ENCODE results near the gene SNX9. TPM values are rescaled to one million over a fixed set of nuclear protein-coding genes. Genes with fewer than 3 reads are reported as not detected.

SNX9 gene
- total and polyA plus RNA-seq, 2 of the 4 experiments (the other 2 are of a cell fraction), result 35.3 to 41.2 TPM

DNA sequence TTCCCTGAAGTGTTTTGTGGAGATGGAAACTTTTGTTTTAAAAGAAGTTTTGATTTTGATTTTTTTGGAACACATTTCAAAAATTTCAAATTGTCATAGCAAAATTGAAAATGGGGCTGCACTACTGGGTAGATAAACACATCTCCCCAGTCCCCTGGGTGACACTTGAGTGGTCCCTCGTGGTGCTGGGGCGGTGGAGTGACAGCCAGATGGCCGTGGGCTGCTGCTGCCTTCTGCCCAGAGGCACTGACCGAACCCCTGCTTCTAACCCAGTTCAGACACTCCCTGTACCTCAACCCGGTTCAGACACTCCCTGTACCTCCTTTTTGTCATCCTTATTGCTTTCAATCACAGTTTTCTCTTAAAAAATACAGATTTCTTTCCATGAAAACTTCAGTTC, 88.7 kb downstream of the SNX9 start:
- H3K23ac ChIP-seq (ENCODE audit: low read depth, low read length), result peak overlapping the region; percentile 82; the same call in 1 of the 2 replicates
- BruUV-seq (replicated peaks), result no TSS peak
- peak overlapping the region; percentile 77; the same call in 1 of the 2 replicates for H3K27ac ChIP-seq (ENCODE audit: insufficient read depth, low read length)
- H3K14ac ChIP-seq (replicated peaks; ENCODE audit: low read depth, low read length), result peak overlapping the region; percentile 85
- no peaks in the 10 kb centered on the region for H3K9me3 ChIP-seq (ENCODE audit: control insufficient read depth, insufficient read depth, low read length)
- no peak overlapping the region for H2BK20ac ChIP-seq (ENCODE audit: low read depth, low read length)
- peaks cover 14% of the 10 kb centered on the region; the same call in 1 of the 2 replicates for H4K20me1 ChIP-seq (ENCODE audit: insufficient read depth, low read length)
- POLR2A ChIA-PET (ENCODE audit: unreplicated experiment), result no interaction called here
- no peak overlapping the region for H2AK9ac ChIP-seq (replicated peaks; ENCODE audit: low read depth, low read length, poor library complexity)
- peak overlapping the region; percentile 68 for H3K4me2 ChIP-seq (ENCODE audit: low read depth, low read length)
- no peak overlapping the region for H3K56ac ChIP-seq (ENCODE audit: extremely low read depth, insufficient read depth, low read length)
- TF ChIP-seq CHD1 (IDR thresholded peaks at IDR 0.05; ENCODE audit: low read depth, low read length) (no peak), CEBPB (IDR thresholded peaks at IDR 0.05; ENCODE audit: low read depth, low read length) (no peak), MAFK (IDR thresholded peaks at IDR 0.05; ENCODE audit: low read depth, low read length) (no peak), BHLHE40 (IDR thresholded peaks at IDR 0.05; ENCODE audit: low read depth, low read length) (no peak), NFE2L2 (IDR thresholded peaks at IDR 0.05; ENCODE audit: low read depth, low read length) (no peak), FOS (IDR thresholded peaks at IDR 0.05; ENCODE audit: low read depth, low read length) (no peak), MXI1 (IDR thresholded peaks at IDR 0.05; ENCODE audit: borderline replicate concordance, low read depth, low read length) (no peak), POLR2A (IDR thresholded peaks at IDR 0.05; ENCODE audit: low read depth, low read length) (no peak)
- TF ChIP-seq, protein P1, sequence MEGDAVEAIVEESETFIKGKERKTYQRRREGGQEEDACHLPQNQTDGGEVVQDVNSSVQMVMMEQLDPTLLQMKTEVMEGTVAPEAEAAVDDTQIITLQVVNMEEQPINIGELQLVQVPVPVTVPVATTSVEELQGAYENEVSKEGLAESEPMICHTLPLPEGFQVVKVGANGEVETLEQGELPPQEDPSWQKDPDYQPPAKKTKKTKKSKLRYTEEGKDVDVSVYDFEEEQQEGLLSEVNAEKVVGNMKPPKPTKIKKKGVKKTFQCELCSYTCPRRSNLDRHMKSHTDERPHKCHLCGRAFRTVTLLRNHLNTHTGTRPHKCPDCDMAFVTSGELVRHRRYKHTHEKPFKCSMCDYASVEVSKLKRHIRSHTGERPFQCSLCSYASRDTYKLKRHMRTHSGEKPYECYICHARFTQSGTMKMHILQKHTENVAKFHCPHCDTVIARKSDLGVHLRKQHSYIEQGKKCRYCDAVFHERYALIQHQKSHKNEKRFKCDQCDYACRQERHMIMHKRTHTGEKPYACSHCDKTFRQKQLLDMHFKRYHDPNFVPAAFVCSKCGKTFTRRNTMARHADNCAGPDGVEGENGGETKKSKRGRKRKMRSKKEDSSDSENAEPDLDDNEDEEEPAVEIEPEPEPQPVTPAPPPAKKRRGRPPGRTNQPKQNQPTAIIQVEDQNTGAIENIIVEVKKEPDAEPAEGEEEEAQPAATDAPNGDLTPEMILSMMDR (conservative IDR thresholded peaks at IDR 0.05; ENCODE audit: low read depth, low read length), result no peak
- no peak overlapping the region for H3K4me3 ChIP-seq (ENCODE audit: insufficient read depth, low read depth, low read length)
- H3K9ac ChIP-seq (ENCODE audit: low read depth, low read length), result peak overlapping the region; percentile 55
- peak overlapping the region in 1 of 2 experiments; percentile 46; a peak in 1 of 4 replicates for H4K8ac ChIP-seq (ENCODE audit: low read depth in 2 of 2, low read length in 2 of 2)
- H3K18ac ChIP-seq (ENCODE audit: low read depth, low read length), result peak overlapping the region; percentile 71
- H3K4ac ChIP-seq (ENCODE audit: low read depth, low read length), result peak overlapping the region; percentile 68
- DNase-seq (no peak), ATAC-seq (ENCODE audit: low read depth) (peak; percentile 7; the same call in 1 of the 2 replicates)
- peak overlapping the region; percentile 46; the same call in 1 of the 2 replicates for H4K5ac ChIP-seq (ENCODE audit: low read depth, low read length)
- 30% methylated on average over 2 of the region's 5 CpGs; no CpG with 5 or more reads in 1 of the 2 experiments for whole genome bisulfite sequencing, 2 experiments (ENCODE audit: extremely low coverage in 2 of 2, insufficient read length in 1 of 2)
- H2AK5ac ChIP-seq (ENCODE audit: low read depth, low read length), result peak overlapping the region; percentile 82
- dilution Hi-C loops (cut with HindIII; ENCODE audit: low sequenced_read_pairs, unreplicated experiment) (no loop called here), in situ Hi-C loops (cut with MboI; ENCODE audit: low sequenced_read_pairs) (no loop called here), intact Hi-C loops (cut with micrococcal nuclease) (no loop called here)
- no peak overlapping the region for H2AFZ ChIP-seq (replicated peaks; ENCODE audit: low read length, poor library complexity)
- peaks cover 26% of the 10 kb centered on the region for H3K36me3 ChIP-seq (ENCODE audit: control insufficient read depth, insufficient read depth, low read length)
- no peak overlapping the region; the same call in 1 of the 2 replicates for H4K91ac ChIP-seq (ENCODE audit: insufficient read depth, low read depth, low read length)
- no peaks in the 10 kb centered on the region for H3K27me3 ChIP-seq (ENCODE audit: control insufficient read depth, insufficient read depth, low read length)
- peaks cover 10 to 38% of the 10 kb centered on the region in 2 experiments; a peak in 3 of 4 replicates for H3K79me1 ChIP-seq (ENCODE audit: low read depth in 1 of 2, low read length in 2 of 2)
- H3K4me1 ChIP-seq (ENCODE audit: control insufficient read depth, insufficient read depth, low read length), result peaks cover 7% of the 10 kb centered on the region
- no peak overlapping the region for H2BK15ac ChIP-seq (ENCODE audit: low read depth, low read length)
- H2BK5ac ChIP-seq (ENCODE audit: low read depth, low read length, poor library complexity, severe bottlenecking), result peak overlapping the region; percentile 70
- no peak overlapping the region for H2BK120ac ChIP-seq (ENCODE audit: low read depth, low read length)
- CTCF ChIA-PET, result interaction anchor here (0.7 to 1.0 kb wide), 2 partner anchors 9 to 98 kb away, joined by 3 read pairs; no protein-coding TSS in a partner anchor
- peaks cover 3% of the 10 kb centered on the region; the same call in 1 of the 2 replicates for H3K9me1 ChIP-seq (ENCODE audit: insufficient read depth, low read length)

Measured in IMR-90 (cell line).